CD4-positive, alpha-beta T cell treated with Interferon alpha-2 for 1 hour (primary cell): Measurements from ENCODE around the gene CNNM2.

Experiments used
- DNase-seq, 2 donors: peaks; one replicate each; pipeline ENCODE4 v3.0.0-alpha.2; 2020 to 2022

Gene CNNM2

DNA sequence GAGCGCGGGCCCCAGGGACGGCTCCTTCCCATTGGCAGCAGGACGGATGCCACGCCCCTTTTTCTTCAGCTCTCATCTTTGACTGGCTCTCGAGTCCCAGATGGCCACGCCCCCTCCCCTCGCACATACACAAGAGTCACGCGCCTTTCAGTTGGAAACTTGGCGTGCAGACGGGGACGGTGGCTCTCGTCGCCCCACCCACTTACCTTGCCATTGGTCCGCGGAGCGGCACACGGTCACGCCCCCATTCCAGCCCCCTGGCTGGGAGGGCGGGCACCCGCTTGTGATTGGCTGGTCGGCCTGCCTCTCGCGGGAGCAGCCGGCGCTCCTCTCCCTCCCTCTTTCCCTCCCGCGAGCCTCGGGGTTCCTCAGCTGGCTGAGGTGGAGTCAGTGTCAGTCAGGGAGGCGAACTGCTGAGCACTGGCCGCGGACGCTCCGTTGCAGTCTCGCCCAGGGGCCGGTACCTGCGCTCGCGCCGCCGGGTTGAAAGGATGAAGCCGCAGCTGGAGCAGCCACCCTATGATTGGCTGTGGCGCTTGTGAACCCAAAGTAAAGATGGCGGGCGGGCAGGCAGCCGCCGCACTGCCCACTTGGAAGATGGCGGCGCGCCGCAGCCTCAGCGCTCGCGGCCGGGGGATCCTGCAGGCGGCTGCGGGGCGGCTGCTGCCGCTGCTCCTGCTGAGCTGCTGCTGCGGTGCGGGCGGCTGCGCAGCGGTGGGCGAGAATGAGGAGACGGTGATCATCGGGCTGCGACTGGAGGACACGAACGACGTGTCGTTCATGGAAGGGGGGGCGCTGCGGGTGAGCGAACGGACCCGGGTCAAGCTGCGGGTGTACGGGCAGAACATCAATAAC lies at the start of gene CNNM2:
TSS of gene CNNM2 (plus strand) at position 333 of the 855 bp plus-strand sequence. CDS start at position 520, 187 bp downstream.
- peak; percentile 100 for DNase-seq

DNA sequence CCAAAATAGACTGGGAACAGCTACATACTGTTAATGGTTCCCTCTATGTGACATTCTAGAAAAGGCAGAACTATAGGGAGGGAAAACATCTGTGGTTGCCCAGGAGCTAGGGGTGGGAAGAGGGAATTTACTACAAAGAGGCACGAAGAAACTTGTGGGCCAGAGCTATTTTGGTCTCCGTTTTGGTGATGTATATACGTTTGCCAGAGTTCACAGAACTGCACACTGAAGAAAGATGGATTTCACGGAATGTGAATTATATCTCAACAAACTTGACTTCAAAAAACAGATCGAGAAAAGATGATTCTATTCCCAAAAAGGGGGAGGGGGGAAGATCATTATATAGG lies 49.2 kb upstream of the CNNM2 start:
- no peak for DNase-seq

DNA sequence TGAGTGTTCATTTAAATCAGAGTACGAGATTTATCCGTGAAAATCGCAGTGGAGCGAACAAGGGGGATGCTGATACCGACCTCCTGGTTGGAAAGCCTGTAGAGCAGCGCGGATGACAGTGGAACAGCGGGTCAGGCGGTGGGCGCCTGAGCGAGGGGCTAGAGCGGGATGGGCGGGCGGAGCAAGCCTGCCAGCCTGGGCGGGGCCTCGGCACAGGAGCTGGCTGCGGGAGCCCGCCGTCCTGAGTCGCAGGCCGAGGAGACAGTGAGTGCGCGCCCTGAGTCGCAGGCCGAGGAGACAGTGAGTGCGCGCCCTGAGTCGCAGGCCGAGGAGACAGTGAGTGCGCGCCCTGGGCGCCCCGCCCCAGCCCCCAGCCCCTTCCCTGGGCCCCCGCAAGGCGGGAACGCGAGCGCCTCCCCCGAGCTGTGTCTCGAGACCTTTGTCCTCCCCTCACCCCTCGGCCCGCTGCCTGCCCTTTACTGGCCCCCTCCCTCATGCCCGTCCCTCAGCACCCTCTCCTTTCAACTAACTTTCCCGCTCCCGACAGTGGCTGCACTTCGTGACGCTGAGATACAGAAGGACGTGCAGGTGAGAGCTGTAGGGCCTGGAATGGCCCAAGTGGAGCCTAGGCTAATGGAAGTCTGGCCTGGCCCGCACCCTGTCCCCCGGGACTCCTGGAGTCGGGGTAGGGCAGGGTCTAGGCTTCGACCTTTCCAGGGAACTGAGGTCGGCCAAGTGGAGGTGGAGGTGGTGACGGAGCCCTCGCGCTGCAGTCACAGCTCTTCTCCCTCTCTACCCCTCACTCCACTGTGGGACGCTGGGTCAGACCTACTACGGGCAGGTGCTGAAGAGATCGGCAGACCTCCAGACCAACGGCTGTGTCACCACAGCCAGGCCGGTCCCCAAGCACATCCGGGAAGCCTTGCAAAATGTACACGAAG lies 48.6 kb upstream of the CNNM2 start, which contains the start of gene AS3MT:
TSS of gene AS3MT (plus strand) at position 213 of the 941 bp plus-strand sequence. CDS start at position 336, 123 bp downstream.
- DNase-seq = no peak

DNA sequence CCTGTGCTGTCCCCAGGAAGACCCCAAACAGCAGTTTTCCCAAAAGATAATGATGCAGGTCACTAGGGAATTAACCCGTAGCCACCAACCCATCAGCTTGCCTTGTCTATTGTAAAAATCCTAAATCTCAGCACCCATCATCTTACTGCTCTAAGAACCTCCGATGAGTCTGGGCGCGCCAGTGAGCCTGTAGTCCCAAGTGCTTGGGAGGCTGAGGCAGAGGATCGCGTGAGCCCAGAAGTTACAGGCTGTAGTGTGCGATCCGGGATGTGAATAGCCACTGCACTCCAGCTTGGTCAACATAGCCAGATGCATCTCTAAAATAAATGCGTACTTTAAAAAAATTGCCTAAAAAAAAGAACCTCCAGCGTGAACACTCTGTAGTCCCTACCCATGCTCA lies 47.9 kb upstream of the CNNM2 start:
- no peak for DNase-seq

DNA sequence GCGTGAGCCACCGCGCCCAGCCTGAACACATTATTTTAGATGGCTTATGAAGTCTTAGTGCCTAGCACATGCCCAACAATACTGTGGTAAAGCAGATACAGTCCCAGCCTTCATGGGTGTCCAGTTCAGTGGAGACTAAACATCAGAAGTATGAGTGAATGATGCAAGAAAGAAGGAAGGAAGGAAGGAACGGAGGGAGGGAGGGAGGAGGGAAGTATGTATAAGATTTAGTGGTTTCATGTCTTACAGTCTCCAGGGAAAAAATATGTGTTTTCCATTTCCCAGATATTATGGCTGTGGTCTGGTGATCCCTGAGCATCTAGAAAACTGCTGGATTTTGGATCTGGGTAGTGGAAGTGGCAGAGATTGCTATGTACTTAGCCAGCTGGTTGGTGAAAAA lies 45.9 kb upstream of the CNNM2 start:
- no peak for DNase-seq

DNA sequence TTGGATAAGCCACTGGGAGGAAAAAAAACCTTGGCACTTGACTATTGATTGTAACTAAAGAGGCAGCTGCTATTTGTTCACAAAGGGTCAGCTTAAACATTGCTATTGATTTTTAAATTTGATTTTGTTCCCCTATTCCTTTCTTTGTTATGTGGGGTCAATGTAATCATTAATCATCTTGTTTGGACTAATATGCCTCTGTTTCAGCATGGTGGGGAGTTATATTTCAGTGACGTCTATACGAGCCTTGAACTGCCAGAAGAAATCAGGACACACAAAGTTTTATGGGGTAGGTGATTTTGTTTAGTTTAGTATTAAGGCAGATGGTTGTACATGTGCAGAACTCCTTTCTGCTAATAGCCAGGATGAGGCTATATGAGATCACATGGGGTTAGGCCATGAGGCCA lies 41.3 kb upstream of the CNNM2 start:
- no peak for DNase-seq

DNA sequence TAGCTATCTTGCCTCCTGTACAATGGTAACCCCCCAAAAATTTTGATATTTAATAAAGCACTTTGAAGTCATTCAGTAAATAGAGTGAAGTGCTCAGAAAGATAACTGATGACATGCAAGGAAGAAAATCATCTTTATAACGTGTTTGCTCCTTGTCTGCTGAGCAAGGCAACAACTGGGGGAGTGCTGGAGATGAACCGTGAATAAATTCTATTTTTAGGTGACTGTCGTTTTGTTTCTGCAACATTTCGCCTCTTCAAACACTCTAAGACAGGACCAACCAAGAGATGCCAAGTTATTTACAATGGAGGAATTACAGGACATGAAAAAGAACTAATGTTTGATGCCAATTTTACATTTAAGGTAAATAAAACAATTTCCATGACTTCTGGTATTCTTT lies 39.5 kb upstream of the CNNM2 start:
- DNase-seq = no peak

DNA sequence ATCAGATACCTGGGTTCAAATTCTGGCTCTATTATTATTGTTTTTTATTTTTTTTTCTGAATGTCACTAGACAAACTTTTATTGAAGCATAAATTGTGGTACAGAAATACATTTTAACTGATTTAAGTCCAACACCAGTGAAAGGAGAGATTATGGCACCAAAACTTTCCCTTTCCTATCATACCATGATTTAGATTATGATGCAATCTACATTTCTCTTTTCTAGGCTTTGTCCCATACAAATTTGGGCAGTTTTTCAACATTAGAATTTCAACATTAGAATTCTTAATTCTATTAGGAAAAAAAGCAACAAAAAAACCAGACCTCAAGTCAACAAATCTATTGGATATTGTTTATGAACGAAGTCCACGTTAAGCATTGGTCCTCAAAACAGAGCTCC lies 37.8 kb upstream of the CNNM2 start:
- no peak for DNase-seq

DNA sequence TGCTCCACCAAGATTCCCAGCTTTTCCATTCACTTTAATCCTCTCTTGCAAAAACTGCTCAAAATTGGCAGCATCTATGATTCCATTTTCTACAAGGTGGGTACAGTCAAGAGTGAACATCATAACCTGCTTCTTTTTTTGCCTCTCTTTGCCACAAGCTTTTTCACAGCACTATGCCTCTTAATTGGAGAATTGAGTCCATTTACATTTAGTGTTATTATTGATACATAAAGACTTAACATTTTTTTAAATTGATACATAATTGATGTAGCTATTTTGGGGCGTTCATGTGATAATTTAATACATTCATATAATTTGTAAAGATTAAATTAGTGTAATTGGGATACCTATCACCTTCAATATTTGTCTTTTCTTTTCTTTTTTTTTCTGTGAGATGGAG lies 30.0 kb upstream of the CNNM2 start:
- DNase-seq = no peak

DNA sequence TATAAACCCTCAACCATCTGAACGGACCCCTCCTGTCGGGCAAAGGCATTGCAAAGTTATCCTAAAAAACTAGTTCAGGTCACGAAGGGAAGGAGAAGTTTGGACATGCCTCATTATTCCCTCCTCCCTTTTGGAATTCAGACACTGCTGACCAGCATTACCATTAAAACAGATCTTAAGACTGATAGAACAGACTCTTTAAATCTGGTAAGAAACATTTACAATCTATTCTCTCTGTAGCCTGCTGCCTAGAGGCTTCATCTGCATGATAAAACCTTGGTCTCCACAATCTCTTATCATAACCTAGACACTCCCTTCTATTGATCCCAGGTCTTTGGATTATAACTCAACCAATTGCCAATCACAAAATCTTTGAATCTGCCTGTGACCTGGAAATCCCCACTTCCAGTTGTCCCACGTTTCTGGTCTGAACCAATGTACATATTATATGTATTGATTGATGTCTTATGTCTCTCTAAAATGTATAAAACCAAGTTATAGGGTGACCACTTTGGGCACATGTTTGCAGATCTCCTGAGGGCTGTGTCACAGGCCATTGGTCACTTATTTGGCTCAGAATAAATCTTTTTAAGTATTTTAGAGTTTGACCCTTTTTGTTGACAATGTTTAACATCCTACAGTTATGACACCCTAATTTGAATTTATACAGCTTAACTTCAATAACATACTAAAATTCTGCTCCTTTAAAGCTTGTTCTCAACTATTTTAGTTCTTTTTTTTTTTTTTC lies 23.5 kb upstream of the CNNM2 start:
- no peak for DNase-seq

DNA sequence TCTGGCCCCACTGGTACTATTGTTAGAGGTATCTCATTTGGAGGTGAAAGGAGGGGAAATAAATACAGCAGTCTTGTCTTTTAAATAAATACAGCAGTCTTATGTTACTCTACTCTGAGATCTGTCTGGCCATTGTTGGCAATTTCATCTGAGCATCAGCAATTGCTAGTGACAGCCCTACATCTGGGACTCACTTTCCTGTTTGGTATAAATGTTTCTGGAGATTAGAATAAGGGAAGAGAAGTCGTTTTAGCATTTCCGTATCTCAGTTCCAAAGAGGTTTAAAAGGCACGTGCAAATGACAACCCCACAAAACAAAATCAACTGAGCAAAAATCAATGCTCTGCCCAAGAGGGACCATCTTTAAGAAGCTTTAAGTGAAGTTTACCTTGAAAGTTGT lies 18.1 kb upstream of the CNNM2 start:
- no peak for DNase-seq

DNA sequence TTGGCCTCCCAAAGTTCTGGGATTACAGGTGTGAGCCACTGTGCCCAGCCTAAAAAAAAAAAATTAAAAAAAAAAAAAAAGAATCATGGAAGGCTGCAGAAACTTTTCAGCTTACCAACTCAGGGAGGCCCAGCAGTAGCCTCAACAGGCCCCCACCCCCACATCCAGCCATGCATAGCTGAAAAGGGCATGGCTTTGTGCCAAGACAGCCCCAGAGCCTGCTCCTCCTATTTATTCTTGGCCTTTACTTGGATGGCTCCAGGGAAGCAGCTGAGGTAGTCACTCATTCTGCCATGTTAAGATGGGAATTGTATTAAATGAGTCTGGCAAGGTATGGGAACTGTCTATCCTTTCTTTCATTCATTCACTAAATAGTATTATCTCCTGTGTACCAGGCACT lies 13.7 kb upstream of the CNNM2 start:
- DNase-seq = no peak

DNA sequence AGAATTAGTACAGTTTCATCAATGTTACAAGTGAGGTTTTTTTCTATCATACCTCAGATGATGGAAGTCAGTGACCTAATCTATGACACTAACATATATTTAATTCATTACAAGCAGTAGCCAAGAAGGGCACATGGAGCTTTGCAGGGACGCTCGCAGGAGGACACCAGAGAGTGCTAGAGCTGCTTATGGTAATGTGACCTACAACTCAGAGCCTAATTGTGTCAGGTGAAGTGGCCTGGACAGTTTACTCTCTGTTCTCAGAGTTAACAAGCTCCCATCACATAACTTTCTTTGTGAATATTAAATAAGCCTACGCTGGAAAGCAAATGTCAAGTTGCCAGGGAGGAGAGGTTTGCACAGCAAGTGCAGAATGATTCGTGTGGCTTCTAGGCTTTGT lies 11.6 kb upstream of the CNNM2 start:
- no peak for DNase-seq

DNA sequence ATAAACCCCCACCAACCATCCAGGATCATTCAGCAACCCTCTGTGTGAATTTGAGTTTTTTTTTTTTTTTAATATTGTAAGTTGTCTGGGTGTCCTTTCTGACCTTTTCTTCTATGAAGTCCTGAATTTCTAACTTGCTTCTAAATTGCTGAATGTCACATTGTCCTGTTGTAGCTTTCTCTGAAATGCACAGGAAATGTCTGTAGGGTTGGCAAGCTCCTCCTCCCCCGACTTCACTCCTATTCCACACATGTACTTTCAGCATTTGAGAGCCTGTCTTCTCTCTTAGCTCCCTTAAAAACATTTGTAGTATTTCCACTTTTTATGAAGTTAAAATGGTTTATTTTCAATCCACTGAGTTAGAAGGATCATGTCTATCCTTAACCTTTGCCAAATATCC lies 3.3 kb upstream of the CNNM2 start:
- no peak for DNase-seq

DNA sequence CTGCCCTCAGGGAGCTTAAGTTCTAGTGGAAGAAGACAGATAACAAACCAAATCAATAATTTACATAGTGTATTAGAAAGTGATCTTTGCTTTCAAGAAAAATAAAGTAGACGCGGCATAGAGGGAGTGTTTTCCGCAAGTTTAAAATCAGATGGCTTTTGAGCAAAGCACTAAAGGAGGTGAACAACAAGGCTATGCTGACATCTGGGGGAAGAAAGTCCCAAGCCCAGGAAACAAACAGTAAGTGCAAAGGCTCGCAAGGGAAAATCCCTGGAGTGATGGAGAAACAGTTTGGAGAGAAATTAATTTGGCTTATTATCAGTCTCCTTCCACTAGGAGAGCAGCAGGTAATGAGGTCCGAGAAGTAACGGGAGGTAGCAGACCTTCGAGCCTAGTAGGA lies 1.9 kb upstream of the CNNM2 start:
- DNase-seq = no peak

DNA sequence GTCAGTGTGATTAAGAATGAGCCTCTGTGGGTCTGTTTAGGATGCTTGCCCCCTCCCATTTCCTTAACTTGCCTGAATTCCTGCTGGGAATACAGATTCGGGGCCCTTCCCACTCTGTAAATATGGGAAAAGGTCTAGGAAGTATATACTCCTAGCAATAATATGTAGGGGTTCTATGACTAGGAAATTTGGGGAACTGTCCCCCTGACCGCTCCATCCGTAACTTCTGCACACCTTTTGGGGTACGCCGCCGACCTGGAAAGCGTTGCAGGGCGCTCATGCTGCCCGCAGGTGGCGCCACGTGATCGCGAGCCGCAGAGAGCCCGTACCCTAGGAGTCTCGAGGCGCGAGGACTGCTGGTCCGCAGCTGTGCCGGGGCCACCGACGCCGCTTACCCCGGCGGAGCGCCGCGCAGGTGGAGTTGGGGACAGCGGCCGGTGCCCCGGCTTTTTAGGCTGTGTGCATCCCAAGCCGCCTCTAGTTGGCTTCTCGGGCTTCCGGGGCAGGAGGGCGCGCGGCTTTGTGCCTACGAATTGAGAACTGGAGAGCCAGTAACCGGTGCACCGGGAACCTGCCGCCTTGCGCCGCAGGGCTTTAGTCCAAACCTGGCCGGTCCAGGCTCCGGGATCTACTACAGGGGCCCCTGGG lies 656 bp upstream of the CNNM2 start:
- DNase-seq = peak; percentile 83 to 85

DNA sequence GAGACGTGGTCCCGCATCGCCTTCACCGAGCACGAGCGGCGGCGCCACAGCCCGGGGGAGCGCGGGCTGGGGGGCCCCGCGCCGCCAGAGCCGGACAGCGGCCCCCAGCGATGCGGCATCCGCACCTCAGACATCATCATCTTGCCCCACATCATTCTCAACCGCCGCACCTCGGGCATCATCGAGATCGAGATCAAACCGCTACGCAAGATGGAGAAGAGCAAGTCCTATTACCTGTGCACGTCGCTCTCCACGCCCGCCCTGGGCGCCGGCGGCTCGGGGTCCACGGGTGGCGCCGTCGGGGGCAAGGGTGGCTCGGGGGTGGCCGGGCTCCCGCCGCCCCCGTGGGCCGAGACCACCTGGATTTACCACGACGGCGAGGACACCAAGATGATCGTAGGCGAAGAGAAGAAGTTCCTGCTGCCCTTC lies 737 bp downstream of the CNNM2 start:
- DNase-seq = peak in 1 of 2 donors; percentile 32

DNA sequence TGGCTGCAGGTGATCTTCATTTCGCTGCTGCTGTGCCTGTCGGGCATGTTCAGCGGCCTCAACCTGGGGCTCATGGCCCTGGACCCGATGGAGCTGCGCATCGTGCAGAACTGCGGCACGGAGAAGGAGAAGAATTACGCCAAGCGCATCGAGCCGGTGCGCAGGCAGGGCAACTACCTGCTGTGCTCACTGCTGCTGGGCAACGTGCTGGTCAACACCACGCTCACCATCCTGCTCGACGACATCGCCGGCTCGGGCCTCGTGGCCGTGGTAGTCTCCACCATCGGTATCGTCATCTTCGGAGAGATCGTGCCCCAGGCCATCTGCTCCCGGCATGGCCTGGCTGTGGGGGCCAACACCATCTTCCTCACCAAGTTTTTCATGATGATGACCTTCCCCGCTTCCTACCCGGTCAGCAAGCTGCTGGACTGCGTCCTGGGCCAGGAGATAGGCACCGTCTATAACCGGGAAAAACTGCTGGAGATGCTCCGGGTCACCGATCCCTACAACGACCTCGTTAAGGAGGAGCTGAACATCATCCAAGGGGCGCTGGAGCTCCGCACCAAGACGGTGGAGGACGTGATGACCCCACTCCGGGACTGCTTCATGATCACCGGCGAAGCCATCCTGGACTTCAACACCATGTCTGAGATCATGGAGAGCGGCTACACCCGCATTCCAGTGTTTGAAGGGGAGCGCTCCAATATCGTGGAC lies 1.3 kb downstream of the CNNM2 start:
- DNase-seq = no peak

DNA sequence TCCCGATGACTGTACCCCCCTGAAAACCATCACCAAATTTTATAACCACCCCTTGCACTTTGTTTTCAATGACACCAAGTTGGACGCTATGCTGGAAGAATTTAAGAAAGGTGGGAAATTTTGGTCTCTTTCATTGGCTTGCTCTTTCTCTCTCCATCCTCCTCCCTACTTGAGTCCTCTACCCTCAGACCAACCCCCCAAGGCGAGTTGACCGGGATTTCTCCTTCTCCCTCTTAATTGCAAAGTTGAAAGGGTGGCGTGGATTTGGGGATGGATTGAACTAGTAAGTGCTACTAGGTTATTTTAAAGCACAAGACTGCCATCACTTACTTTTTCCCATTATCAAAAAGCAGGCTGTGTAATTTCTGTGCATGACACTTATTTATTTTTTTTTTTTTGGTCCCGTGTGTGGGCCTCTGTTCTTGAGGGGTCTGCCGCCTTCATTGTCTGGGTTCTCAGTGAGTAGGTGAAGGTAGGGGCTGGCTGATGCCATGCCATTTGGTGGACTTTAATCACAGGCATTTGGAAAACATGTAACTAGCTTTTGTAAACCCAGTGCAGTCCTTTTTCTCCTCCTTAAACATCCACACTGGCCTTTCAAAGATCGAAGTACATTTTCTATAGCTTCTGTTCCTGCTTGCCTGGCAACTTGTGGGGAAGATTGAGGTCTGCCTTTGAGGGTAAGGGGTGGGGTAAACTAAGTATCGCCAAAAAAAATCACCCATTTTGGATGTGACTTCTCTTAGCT lies 2.1 kb downstream of the CNNM2 start:
- DNase-seq = no peak

DNA sequence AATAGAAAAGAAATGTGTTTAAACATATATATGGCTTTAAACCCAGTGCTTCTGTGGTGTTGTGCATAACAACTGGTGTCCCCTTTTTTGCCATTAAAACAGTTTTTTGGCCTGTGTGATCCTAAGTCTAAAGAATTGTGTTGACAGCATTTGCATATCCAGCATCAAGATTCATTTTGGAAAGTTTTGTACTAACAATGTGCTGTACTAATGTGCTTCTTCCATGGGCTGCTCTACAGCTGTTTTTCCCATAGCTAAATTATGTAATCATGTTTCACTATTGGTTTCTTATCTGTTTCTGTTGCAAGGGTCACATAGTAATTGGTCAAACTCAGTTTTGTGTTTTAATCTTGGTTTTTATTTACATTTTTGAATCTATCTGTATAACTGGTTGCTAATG lies 5.5 kb downstream of the CNNM2 start:
- DNase-seq = no peak

DNA sequence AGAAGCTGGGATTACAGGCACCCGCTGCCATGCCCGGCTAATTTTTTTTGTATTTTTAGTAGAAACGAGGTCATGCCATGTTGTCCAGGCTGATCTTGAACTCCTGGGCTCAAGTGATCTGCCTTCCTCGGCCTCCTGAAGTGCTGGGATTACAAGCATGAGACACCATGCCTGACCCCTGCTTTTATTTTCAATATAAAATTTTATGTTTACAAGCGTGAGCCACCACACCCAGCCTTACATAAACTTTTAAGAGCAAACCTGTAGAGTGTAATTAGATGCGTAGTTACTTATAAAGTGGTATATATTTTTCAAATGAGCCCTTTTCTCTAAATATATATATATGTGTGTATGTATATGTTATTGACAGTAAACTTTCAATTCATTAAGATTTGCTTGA lies 8.7 kb downstream of the CNNM2 start:
- DNase-seq = no peak
